Central memory CD8-positive, alpha-beta T cell (primary cell): ENCODE measurements around the gene SULF2.

Experiments used
- ATAC-seq: fragments of 150-1000 bp; cut with Tn5 transposase; replicated peaks from 2 replicates; pipeline ENCODE4 v1.10.0; 2022; ENCODE audit warnings: mild to moderate bottlenecking, moderate FRiP score, moderate number of reproducible peaks; ENCODE audit not compliant: poor library complexity, severe bottlenecking; ENCODE audit errors: extremely low read depth
- DNase-seq, 2 donors: peaks; one replicate each; pipeline ENCODE4 v3.0.0; 2021; ENCODE audit warnings: low spot score in 2 of 2
- H3K27ac Mint-ChIP-seq: one replicate; pipeline ENCODE4 v1.8.0; 2022; ENCODE audit warnings: low read depth, mild to moderate bottlenecking, moderate library complexity, mixed read lengths
- H3K27me3 Mint-ChIP-seq: one replicate; pipeline ENCODE4 v1.8.0; 2022; ENCODE audit warnings: mixed read lengths
- H3K36me3 Mint-ChIP-seq: one replicate; pipeline ENCODE4 v1.8.0; 2022; ENCODE audit warnings: mild to moderate bottlenecking, moderate library complexity, mixed read lengths; ENCODE audit not compliant: insufficient read depth
- H3K4me1 Mint-ChIP-seq: one replicate; pipeline ENCODE4 v1.8.0; 2022; ENCODE audit warnings: mixed read lengths
- H3K4me3 Mint-ChIP-seq: one replicate; pipeline ENCODE4 v1.8.0; 2022; ENCODE audit warnings: mild to moderate bottlenecking, moderate library complexity, mixed read lengths
- H3K9me3 Mint-ChIP-seq: one replicate; pipeline ENCODE4 v1.8.0; 2022; ENCODE audit warnings: mixed read lengths

Gene SULF2

DNA sequence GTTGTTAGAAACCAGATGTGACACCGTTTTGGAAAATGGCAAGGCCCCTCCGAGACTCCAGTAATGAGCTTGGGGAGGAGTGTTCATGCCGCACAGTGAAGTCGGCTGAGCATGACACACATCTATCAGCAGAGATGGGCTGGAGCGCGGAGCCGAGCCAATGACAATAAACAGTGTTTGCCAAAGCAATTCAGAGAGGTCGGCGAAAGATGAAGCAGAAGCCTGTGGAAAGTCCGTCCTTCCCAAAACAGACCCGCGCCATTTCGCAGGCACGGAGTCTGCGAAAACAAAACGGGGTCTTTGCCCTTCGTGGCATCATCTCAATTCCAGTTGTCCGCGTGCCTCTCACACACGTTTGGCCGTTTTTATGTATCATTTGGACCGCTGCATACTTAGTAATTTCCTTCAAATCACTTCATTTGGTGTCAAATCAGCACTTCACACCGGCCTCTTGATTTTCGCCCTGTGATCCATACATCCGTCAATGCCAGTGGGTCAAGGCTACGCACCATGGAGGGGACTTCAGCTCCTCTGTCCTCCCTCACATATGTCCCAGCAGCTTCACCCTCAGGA is 71.3 kb downstream of the SULF2 start:
- DNase-seq, result no peak
- H3K27me3 Mint-ChIP-seq, result peaks cover 55% of the 10 kb centered on the region
- no peaks in the 10 kb centered on the region for H3K9me3 Mint-ChIP-seq
- H3K27ac Mint-ChIP-seq, result no peak overlapping the region
- no peaks in the 10 kb centered on the region for H3K4me1 Mint-ChIP-seq
- no peak overlapping the region for H3K4me3 Mint-ChIP-seq
- ATAC-seq, result no peak
- no peaks in the 10 kb centered on the region for H3K36me3 Mint-ChIP-seq

DNA sequence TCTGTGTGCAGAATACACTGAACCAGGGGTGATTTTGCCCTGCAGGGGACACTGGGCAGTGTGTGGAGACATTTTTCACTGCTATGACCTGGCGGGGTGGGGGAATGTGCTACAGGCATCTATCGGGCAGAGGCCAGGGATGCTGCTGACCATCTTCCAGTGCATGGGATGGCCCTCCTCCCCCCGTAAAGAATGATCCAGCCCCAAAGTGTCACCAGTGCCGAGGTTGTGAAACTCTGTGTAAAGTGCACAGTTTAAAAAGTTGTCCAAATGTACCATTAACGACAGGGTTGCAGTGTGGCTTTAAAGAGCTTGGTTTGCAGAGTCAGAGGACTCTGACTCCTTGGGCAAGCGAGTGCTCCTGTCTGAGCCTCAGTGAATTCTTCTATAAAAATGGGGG is 72.1 kb downstream of the SULF2 start:
- Mint-ChIP-seq H3K4me3 (no peak overlapping the region), H3K36me3 (no peaks in the 10 kb centered on the region), H3K9me3 (no peaks in the 10 kb centered on the region), H3K4me1 (no peaks in the 10 kb centered on the region), H3K27me3 (peaks cover 48% of the 10 kb centered on the region), H3K27ac (no peak overlapping the region)
- DNase-seq, result no peak
- no peak for ATAC-seq

GRCh38 chr20:47711046-47711752 is 74.1 kb downstream of the SULF2 start:
- ATAC-seq (no peak), DNase-seq (no peak)
- Mint-ChIP-seq H3K4me3 (no peak overlapping the region), H3K9me3 (no peaks in the 10 kb centered on the region), H3K36me3 (no peaks in the 10 kb centered on the region), H3K27ac (no peak overlapping the region), H3K27me3 (peaks cover 48% of the 10 kb centered on the region), H3K4me1 (no peaks in the 10 kb centered on the region)

- H3K27ac Mint-ChIP-seq, result no peak overlapping the region
- H3K9me3 Mint-ChIP-seq, result no peaks in the 10 kb centered on the region
- DNase-seq, result no peak
- H3K36me3 Mint-ChIP-seq, result peaks cover 1% of the 10 kb centered on the region
- ATAC-seq, result no peak
- H3K4me1 Mint-ChIP-seq, result no peaks in the 10 kb centered on the region
- peaks cover 52% of the 10 kb centered on the region for H3K27me3 Mint-ChIP-seq
- no peak overlapping the region for H3K4me3 Mint-ChIP-seq
Observed at GRCh38 chr20:47710665-47711045, 74.6 kb downstream of the SULF2 start.

DNA sequence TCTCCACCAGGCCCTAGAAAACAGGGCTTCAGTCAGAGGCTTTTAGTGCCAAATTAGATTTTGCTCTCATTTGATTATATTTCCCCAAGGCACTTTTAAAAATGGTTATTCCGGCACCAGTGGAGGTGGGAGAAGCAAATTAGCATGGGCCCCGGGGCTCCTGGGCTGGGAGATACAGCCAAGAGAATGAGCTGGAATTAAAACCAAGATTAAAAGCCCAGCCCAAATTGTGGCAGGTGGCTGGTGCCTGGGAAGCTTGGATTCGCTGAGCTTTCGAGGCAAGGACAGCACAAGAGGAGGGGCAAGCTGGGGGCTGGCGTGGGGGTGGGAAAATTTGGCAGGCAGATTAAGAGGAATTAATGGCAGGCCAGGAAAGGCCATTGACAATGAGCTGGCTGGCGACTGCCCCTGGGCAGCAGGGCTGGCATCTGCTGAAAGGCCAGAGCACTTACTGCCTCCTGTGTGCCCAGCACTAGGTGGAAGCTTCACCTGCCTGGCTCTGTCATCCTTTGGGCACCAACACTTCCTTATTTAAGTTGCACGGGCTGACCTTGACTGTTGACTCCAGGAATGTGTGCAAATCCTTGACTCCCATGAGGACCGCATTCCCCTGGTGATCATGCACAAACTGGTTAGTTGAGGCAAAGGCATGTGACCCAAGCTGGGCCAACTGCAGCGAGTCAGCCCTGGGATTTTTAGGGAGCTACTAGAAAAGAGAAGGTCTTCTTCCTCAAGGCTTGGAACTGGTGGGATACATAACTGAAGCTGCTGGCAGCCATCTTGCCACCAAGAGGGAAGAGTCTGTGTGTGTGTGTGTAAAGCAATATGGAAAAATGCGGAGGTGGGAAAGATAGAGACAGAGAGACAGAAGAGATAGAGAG is 76.1 kb downstream of the SULF2 start:
- no peaks in the 10 kb centered on the region for H3K4me1 Mint-ChIP-seq
- H3K27me3 Mint-ChIP-seq, result peaks cover 49% of the 10 kb centered on the region
- no peak for ATAC-seq
- H3K4me3 Mint-ChIP-seq, result no peak overlapping the region
- no peak for DNase-seq
- peaks cover 2% of the 10 kb centered on the region for H3K36me3 Mint-ChIP-seq
- H3K9me3 Mint-ChIP-seq, result no peaks in the 10 kb centered on the region
- H3K27ac Mint-ChIP-seq, result no peak overlapping the region

GRCh38 chr20:47708140-47708807 is 77.0 kb downstream of the SULF2 start:
- H3K4me3 Mint-ChIP-seq, result no peak overlapping the region
- ATAC-seq, result no peak
- no peak overlapping the region for H3K27ac Mint-ChIP-seq
- no peaks in the 10 kb centered on the region for H3K9me3 Mint-ChIP-seq
- DNase-seq, result no peak
- H3K36me3 Mint-ChIP-seq, result peaks cover 2% of the 10 kb centered on the region
- H3K4me1 Mint-ChIP-seq, result no peaks in the 10 kb centered on the region
- H3K27me3 Mint-ChIP-seq, result peaks cover 48% of the 10 kb centered on the region

DNA sequence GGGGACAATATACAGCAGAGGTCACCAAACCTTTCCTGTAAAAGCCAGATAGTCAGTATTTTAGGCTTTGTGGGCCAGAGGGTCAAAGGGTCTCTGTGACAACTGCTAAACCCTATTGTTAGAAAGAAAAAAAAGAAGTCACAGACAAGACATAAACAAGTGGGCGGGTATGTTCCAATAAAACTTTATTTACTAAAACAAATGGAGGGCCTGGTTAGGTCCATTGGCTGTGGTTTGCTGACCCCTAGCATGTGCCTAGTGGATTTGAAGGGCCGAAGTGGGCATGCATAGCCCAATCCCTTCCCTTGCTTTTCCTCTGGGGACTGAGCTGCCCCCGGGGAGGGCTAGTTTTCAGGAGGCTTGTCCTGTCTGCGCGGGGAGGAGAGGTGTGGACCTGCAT is 78.9 kb downstream of the SULF2 start:
- no peak overlapping the region for H3K4me3 Mint-ChIP-seq
- peaks cover 3% of the 10 kb centered on the region for H3K36me3 Mint-ChIP-seq
- peaks cover 42% of the 10 kb centered on the region for H3K27me3 Mint-ChIP-seq
- H3K4me1 Mint-ChIP-seq, result no peaks in the 10 kb centered on the region
- H3K9me3 Mint-ChIP-seq, result no peaks in the 10 kb centered on the region
- no peak for ATAC-seq
- no peak for DNase-seq
- H3K27ac Mint-ChIP-seq, result no peak overlapping the region

- no peak for DNase-seq
- Mint-ChIP-seq H3K36me3 (peaks cover 3% of the 10 kb centered on the region), H3K4me3 (no peak overlapping the region), H3K4me1 (no peaks in the 10 kb centered on the region), H3K27ac (no peak overlapping the region), H3K9me3 (no peaks in the 10 kb centered on the region), H3K27me3 (peaks cover 48% of the 10 kb centered on the region)
- no peak for ATAC-seq
Observed at GRCh38 chr20:47705497-47705856, 79.8 kb downstream of the SULF2 start.

DNA sequence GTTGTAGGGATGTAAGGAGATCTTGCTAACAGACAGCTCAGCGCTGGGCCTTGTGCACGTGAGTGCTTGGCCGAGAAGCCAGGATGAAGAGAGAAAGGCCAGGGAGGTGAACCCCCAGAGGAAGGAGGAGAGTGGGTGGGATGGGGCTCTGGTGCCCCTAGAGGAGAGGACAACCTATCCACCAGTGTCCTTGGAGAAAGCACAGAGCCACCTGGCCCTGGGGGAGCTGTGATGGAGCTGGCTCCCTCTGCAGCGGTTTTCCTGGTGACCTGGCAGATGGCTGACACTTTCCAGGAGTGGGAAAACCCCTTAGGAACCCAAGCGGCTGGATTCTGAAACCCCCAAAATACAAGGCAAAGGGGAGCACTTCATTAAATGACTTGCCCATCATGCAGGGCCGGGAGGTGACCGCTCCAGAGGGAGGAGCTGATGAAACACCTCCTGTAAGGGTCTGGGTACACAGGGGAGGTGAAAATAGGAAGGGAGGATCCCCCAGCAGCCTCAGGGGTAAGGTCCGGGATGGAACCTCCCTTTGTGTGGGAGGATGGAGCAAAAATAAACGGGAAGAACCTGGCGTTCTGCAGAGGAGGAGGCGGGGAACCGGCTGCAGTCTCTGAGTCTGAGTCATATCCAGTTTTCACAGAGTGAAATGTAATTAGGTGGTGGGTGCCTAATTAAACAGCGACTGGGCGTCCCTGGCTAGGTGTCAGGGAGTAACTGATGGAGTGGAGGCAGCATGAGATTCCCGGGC is 80.4 kb downstream of the SULF2 start:
- Mint-ChIP-seq H3K4me3 (no peak overlapping the region), H3K9me3 (no peaks in the 10 kb centered on the region), H3K36me3 (peaks cover 3% of the 10 kb centered on the region), H3K27me3 (peaks cover 46% of the 10 kb centered on the region), H3K4me1 (no peaks in the 10 kb centered on the region), H3K27ac (no peak overlapping the region)
- DNase-seq (no peak), ATAC-seq (no peak)

DNA sequence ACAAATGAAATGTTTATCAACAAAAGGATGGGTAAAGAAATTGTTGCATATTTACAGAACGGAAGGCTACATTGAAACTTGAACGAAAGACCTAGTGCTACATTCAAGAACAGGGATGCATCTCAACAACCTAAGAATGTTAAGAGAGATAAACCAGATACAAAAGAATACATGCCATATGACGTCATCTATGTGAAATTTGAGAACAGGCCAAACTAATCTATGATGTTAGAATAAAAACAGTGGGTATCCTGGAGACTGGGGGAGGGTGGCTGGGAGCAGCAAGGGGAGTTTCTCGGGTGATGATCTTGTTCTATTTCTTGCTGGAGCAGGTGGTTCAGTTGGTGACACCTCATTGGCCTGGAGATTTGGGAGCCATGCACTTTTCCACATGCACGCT is 81.5 kb downstream of the SULF2 start:
- no peak for ATAC-seq
- Mint-ChIP-seq H3K9me3 (no peaks in the 10 kb centered on the region), H3K27ac (no peak overlapping the region), H3K4me3 (no peak overlapping the region), H3K36me3 (peaks cover 3% of the 10 kb centered on the region), H3K4me1 (no peaks in the 10 kb centered on the region), H3K27me3 (peaks cover 37% of the 10 kb centered on the region)
- no peak for DNase-seq

DNA sequence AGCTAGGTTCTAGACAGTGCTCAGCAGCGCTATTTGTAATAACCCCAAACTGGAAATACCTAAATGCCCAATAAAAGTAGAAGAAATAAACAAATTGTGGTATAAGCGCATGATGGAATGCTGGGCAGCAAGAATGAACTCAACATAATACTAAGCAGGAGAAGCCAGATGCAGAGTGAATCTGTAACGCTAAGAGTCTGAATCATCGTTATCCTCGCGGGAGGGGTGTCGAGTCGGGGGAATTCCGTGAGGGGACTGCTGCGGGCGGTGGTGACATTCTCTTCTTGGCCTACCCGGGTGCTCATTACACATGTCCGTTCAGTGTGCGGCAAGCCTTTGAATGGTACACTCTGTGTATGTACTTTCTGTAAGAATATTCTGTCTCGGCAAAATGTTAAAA is 83.7 kb downstream of the SULF2 start:
- ATAC-seq (no peak), DNase-seq (no peak)
- H3K27me3 Mint-ChIP-seq, result peaks cover 37% of the 10 kb centered on the region
- no peaks in the 10 kb centered on the region for H3K9me3 Mint-ChIP-seq
- no peak overlapping the region for H3K27ac Mint-ChIP-seq
- peaks cover 3% of the 10 kb centered on the region for H3K36me3 Mint-ChIP-seq
- no peaks in the 10 kb centered on the region for H3K4me1 Mint-ChIP-seq
- H3K4me3 Mint-ChIP-seq, result no peak overlapping the region

DNA sequence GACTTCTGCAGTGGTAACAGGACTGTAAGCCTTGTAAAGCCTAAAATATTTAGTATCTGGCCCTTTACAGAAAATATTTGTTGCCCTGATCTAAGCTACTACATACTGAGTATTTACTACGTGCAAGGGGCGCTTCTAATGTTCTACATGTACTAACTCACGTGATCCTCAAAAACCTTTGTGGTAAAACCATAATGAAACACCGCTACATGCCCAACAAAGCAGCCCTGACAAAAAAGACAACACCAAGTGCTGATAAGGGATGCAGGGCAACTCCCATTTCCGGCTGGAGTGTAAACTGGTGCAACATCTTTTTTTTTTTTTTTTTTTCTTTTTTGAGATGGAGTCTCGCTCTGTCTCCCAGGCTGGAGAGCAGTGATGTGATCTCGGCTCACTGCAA is 85.0 kb downstream of the SULF2 start:
- H3K27me3 Mint-ChIP-seq, result peaks cover 28% of the 10 kb centered on the region
- no peaks in the 10 kb centered on the region for H3K4me1 Mint-ChIP-seq
- no peak for DNase-seq
- H3K4me3 Mint-ChIP-seq, result no peak overlapping the region
- H3K27ac Mint-ChIP-seq, result no peak overlapping the region
- H3K36me3 Mint-ChIP-seq, result peaks cover 1% of the 10 kb centered on the region
- no peak for ATAC-seq
- H3K9me3 Mint-ChIP-seq, result no peaks in the 10 kb centered on the region
